SK-N-SH treated with all-trans-retinoic acid at 6 μM for 48 hours (cell line): ENCODE measurements around the gene BAIAP2L1.

Source experiments
- ATAC-seq: fragments of 200-7000 bp; cut with Tn5 transposase; 3 replicates; pipeline ENCODE4 v1.9.1; 2020; ENCODE audit warnings: mild to moderate bottlenecking, moderate library complexity
- ARNTL ChIP-seq: fragments of 450-650 bp; formaldehyde crosslinking; IDR thresholded peaks from 2 replicates; pipeline ENCODE4 v1.5.0; 2020; ENCODE audit warnings: low read depth, mild to moderate bottlenecking, moderate library complexity, borderline replicate concordance
- BACH2 ChIP-seq: fragments of 250-450 bp; sonication (Bioruptor Pico); IDR thresholded peaks from 2 replicates; pipeline ENCODE4 v1.9.0; 2021; ENCODE audit warnings: mild to moderate bottlenecking, borderline replicate concordance
- CSRNP3 ChIP-seq: fragments of 250-450 bp; sonication (Bioruptor Pico); IDR thresholded peaks from 2 replicates; pipeline ENCODE4 v1.5.1; 2021; ENCODE audit warnings: mild to moderate bottlenecking, moderate library complexity
- ESRRG ChIP-seq: fragments of 250-450 bp; sonication (Bioruptor Pico); IDR thresholded peaks from 2 replicates; pipeline ENCODE4 v1.6.1; 2021; ENCODE audit warnings: mild to moderate bottlenecking
- GLIS3 ChIP-seq: fragments of 250-450 bp; sonication (Bioruptor Pico); IDR thresholded peaks from 2 replicates; pipeline ENCODE4 v1.5.0; 2020; ENCODE audit warnings: mild to moderate bottlenecking, moderate library complexity
- ISL1 ChIP-seq: fragments of 250-450 bp; sonication (Bioruptor Pico); IDR thresholded peaks from 2 replicates; pipeline ENCODE4 v2.1.2; 2022; ENCODE audit warnings: mild to moderate bottlenecking, moderate library complexity
- PPARA ChIP-seq: fragments of 250-450 bp; sonication (Bioruptor Pico); IDR thresholded peaks from 2 replicates; pipeline ENCODE4 v1.5.0; 2020; ENCODE audit warnings: mild to moderate bottlenecking, borderline replicate concordance
- RARB ChIP-seq: fragments of 250-450 bp; sonication (Bioruptor Pico); IDR thresholded peaks from 2 replicates; pipeline ENCODE4 v1.8.0; 2021; ENCODE audit warnings: mild to moderate bottlenecking, moderate library complexity
- TCF4 ChIP-seq: fragments of 250-450 bp; sonication (Bioruptor Pico); IDR thresholded peaks from 2 replicates; pipeline ENCODE4 v1.8.0; 2021; ENCODE audit warnings: mild to moderate bottlenecking, moderate library complexity, borderline replicate concordance
- TOX ChIP-seq: fragments of 250-450 bp; sonication (Bioruptor Pico); IDR thresholded peaks from 2 replicates; pipeline ENCODE4 v1.8.0; 2021; ENCODE audit warnings: mild to moderate bottlenecking, moderate library complexity, borderline replicate concordance
- ZC3H10 ChIP-seq: fragments of 250-450 bp; sonication (Bioruptor Pico); IDR thresholded peaks from 2 replicates; pipeline ENCODE4 v1.5.1; 2021; ENCODE audit warnings: mild to moderate bottlenecking, moderate library complexity
- ZFP3 ChIP-seq: fragments of 250-450 bp; sonication (Bioruptor Pico); IDR thresholded peaks from 2 replicates; pipeline ENCODE4 v1.5.0; 2020; ENCODE audit warnings: mild to moderate bottlenecking, moderate library complexity
- ZFP30 ChIP-seq: fragments of 450-650 bp; formaldehyde crosslinking; IDR thresholded peaks from 2 replicates; pipeline ENCODE4 v1.5.0; 2022; ENCODE audit warnings: mild to moderate bottlenecking, moderate library complexity
- ZNF565 ChIP-seq: fragments of 450-650 bp; formaldehyde crosslinking; conservative IDR thresholded peaks from 2 replicates; pipeline ENCODE4 v1.5.0; 2020; ENCODE audit warnings: low read depth, mild to moderate bottlenecking, moderate library complexity
- ZNF70 ChIP-seq: fragments of 450-650 bp; formaldehyde crosslinking; IDR thresholded peaks from 2 replicates; pipeline ENCODE4 v1.5.0; 2020; ENCODE audit warnings: mild to moderate bottlenecking, moderate library complexity
- ZNF8 ChIP-seq: fragments of 450-650 bp; formaldehyde crosslinking; IDR thresholded peaks from 2 replicates; pipeline ENCODE4 v1.5.0; 2020; ENCODE audit warnings: mild to moderate bottlenecking, moderate library complexity
- TF ChIP-seq, protein P1 (sequence below): fragments of 250-450 bp; sonication (Bioruptor Pico); IDR thresholded peaks from 2 replicates; pipeline ENCODE4 v1.5.0; 2020; ENCODE audit warnings: mild to moderate bottlenecking, moderate library complexity
- TF ChIP-seq, protein P2 (sequence below): fragments of 250-450 bp; sonication (Bioruptor Pico); IDR thresholded peaks from 2 replicates; pipeline ENCODE4 v1.8.0; 2021; ENCODE audit warnings: low read depth, mild to moderate bottlenecking, moderate library complexity, borderline replicate concordance
- TF ChIP-seq, protein P3 (sequence below): fragments of 250-450 bp; sonication (Bioruptor Pico); IDR thresholded peaks from 2 replicates; pipeline ENCODE4 v1.8.0; 2020; ENCODE audit warnings: mild to moderate bottlenecking, moderate library complexity, borderline replicate concordance

BAIAP2L1 gene

DNA sequence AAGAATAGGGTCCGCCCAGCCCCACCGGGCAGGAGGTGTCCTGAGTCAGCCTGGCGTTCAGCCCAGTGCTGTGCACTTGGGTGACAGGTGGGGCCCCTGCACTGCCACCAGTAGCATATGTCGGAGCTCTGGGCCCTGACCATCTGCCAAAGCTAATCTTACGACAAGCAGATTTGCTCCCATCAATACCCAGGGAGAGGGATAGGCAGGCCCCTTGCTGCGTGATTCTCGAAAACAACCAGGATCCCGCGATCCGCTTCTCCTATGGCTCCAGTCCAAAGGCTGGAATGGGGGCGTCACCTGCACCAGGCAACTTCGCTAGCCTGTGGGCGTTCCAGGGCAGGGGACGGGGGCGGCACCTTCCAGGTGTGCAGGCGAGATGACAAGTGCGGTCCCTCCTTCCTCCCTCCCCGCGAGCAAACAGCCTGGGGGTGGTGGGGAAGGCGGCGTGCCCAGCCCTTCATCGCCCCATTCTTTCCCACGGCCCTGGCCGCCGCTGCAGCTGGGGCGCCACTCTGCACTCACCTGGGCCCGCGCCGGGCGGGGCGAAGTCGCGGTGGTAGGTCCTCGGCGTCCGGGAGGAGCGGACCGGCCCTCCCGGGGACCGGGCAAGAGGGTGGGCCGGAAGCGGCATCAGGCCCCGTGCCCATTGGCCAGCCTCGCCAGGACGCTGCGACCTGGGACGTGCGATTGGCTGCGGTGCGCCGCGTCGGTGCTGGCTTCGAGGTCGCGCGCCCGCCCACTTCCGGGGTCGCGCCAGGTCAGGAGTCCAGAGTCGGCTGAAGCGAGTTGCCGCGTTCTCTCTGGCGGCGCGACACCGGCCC is 149.1 kb downstream of the BAIAP2L1 start, which contains the start of gene TECPR1:
TSS of gene TECPR1 (minus strand) at position 632 of the 824 bp plus-strand sequence. CDS start 6,086 bp downstream, outside the sequence.
- ATAC-seq: peak; percentile 100

GRCh38 chr7:98251231-98251600 is 149.7 kb downstream of the BAIAP2L1 start:
- TF ChIP-seq, protein P1, sequence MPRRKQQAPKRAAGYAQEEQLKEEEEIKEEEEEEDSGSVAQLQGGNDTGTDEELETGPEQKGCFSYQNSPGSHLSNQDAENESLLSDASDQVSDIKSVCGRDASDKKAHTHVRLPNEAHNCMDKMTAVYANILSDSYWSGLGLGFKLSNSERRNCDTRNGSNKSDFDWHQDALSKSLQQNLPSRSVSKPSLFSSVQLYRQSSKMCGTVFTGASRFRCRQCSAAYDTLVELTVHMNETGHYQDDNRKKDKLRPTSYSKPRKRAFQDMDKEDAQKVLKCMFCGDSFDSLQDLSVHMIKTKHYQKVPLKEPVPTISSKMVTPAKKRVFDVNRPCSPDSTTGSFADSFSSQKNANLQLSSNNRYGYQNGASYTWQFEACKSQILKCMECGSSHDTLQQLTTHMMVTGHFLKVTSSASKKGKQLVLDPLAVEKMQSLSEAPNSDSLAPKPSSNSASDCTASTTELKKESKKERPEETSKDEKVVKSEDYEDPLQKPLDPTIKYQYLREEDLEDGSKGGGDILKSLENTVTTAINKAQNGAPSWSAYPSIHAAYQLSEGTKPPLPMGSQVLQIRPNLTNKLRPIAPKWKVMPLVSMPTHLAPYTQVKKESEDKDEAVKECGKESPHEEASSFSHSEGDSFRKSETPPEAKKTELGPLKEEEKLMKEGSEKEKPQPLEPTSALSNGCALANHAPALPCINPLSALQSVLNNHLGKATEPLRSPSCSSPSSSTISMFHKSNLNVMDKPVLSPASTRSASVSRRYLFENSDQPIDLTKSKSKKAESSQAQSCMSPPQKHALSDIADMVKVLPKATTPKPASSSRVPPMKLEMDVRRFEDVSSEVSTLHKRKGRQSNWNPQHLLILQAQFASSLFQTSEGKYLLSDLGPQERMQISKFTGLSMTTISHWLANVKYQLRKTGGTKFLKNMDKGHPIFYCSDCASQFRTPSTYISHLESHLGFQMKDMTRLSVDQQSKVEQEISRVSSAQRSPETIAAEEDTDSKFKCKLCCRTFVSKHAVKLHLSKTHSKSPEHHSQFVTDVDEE (CRISPR knock-in tag): no peak
- TF ChIP-seq TCF4 (CRISPR knock-in tag): no peak
- no peak for ATAC-seq

More for the DNA sequence above, 149.1 kb downstream of the BAIAP2L1 start, which contains the start of gene TECPR1:
- TF ChIP-seq TOX (no peak), ZNF70 (CRISPR knock-in tag) (0 out of 2 replicates have a peak, but pooled peaks have one; percentile 12)

GRCh38 chr7:98250789-98251188 is 150.1 kb downstream of the BAIAP2L1 start:
- no peak for TF ChIP-seq ZNF8 (CRISPR knock-in tag)
- TF ChIP-seq ISL1 (CRISPR knock-in tag): no peak
- no peak for TF ChIP-seq RARB (CRISPR knock-in tag)
- TF ChIP-seq ZFP3 (CRISPR knock-in tag): no peak
- TF ChIP-seq, protein P2, sequence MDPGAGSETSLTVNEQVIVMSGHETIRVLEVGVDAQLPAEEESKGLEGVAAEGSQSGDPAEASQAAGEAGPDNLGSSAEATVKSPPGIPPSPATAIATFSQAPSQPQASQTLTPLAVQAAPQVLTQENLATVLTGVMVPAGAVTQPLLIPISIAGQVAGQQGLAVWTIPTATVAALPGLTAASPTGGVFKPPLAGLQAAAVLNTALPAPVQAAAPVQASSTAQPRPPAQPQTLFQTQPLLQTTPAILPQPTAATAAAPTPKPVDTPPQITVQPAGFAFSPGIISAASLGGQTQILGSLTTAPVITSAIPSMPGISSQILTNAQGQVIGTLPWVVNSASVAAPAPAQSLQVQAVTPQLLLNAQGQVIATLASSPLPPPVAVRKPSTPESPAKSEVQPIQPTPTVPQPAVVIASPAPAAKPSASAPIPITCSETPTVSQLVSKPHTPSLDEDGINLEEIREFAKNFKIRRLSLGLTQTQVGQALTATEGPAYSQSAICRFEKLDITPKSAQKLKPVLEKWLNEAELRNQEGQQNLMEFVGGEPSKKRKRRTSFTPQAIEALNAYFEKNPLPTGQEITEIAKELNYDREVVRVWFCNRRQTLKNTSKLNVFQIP: no peak
- no peak for TF ChIP-seq ZNF70 (CRISPR knock-in tag)
- TF ChIP-seq ARNTL: no peak
- no peak for TF ChIP-seq PPARA
- no peak for TF ChIP-seq ESRRG
- no peak for ATAC-seq

DNA sequence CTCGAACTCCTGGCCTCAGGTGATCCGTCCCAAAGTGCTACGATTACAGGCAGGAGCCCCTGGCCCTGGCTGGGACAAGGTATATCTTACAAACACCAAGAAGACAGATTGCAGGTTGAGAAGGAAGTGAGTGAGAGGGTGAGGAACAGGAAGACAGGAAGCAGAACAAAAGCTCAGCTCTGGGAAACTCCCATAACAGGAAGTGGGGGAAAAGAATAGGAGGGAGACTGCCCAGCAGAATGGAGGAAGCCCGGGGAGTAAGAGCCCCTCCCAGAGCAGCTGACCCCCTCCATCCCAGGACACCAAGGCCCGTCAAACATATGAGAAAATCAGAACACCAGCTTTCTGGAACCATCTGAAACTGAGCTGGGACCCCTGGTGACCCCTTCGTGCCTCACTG is 151.8 kb downstream of the BAIAP2L1 start:
- TF ChIP-seq GLIS3 (CRISPR knock-in tag) (no peak), ZFP30 (CRISPR knock-in tag) (no peak), ZNF565 (CRISPR knock-in tag) (no peak), ARNTL (no peak), CSRNP3 (no peak), ESRRG (no peak), ZC3H10 (CRISPR knock-in tag) (no peak), RARB (CRISPR knock-in tag) (no peak), BACH2 (CRISPR knock-in tag) (no peak), ZFP3 (CRISPR knock-in tag) (no peak), TCF4 (CRISPR knock-in tag) (no peak), PPARA (no peak)
- TF ChIP-seq, protein P2: no peak
- TF ChIP-seq, protein P3, sequence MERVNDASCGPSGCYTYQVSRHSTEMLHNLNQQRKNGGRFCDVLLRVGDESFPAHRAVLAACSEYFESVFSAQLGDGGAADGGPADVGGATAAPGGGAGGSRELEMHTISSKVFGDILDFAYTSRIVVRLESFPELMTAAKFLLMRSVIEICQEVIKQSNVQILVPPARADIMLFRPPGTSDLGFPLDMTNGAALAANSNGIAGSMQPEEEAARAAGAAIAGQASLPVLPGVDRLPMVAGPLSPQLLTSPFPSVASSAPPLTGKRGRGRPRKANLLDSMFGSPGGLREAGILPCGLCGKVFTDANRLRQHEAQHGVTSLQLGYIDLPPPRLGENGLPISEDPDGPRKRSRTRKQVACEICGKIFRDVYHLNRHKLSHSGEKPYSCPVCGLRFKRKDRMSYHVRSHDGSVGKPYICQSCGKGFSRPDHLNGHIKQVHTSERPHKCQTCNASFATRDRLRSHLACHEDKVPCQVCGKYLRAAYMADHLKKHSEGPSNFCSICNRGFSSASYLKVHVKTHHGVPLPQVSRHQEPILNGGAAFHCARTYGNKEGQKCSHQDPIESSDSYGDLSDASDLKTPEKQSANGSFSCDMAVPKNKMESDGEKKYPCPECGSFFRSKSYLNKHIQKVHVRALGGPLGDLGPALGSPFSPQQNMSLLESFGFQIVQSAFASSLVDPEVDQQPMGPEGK (CRISPR knock-in tag): no peak
- ATAC-seq: no peak
